Measurements from ENCODE around the gene ACD. TPM values are rescaled to one million over a fixed set of nuclear protein-coding genes. Genes with fewer than 3 reads are reported as not detected.

Gene ACD
- total RNA-seq, 1 donor from 2014 or later: 27.1 TPM

GRCh38 chr16:67662653-67663010, 2.6 kb upstream of the ACD start:
- DNase-seq (ENCODE audit: low spot score): no peak
- H3K4me3 Mint-ChIP-seq (ENCODE audit: unreplicated experiment): no peak overlapping the region
- no peak overlapping the region for H3K27ac Mint-ChIP-seq (ENCODE audit: unreplicated experiment)
- peaks cover 21% of the 10 kb centered on the region for H3K27me3 Mint-ChIP-seq (ENCODE audit: unreplicated experiment)
- H3K36me3 Mint-ChIP-seq (ENCODE audit: low read depth, unreplicated experiment): peaks cover 7% of the 10 kb centered on the region
- no peak for TF ChIP-seq CTCF (IDR thresholded peaks at IDR 0.05; ENCODE audit: unreplicated experiment)
- no peaks in the 10 kb centered on the region for H3K9me3 Mint-ChIP-seq (ENCODE audit: unreplicated experiment)
- peaks cover 8% of the 10 kb centered on the region for H3K4me1 Mint-ChIP-seq (ENCODE audit: unreplicated experiment)

- H3K4me3 Mint-ChIP-seq (ENCODE audit: unreplicated experiment): no peak overlapping the region
- H3K27ac Mint-ChIP-seq (ENCODE audit: unreplicated experiment): peak overlapping the region; percentile 52
- peaks cover 20% of the 10 kb centered on the region for H3K27me3 Mint-ChIP-seq (ENCODE audit: unreplicated experiment)
- no peak for DNase-seq (ENCODE audit: low spot score)
- H3K36me3 Mint-ChIP-seq (ENCODE audit: low read depth, unreplicated experiment): peaks cover 7% of the 10 kb centered on the region
- no peak for TF ChIP-seq CTCF (IDR thresholded peaks at IDR 0.05; ENCODE audit: unreplicated experiment)
- no peaks in the 10 kb centered on the region for H3K9me3 Mint-ChIP-seq (ENCODE audit: unreplicated experiment)
- peaks cover 8% of the 10 kb centered on the region for H3K4me1 Mint-ChIP-seq (ENCODE audit: unreplicated experiment)
These were observed 2.0 kb upstream of the ACD start for GRCh38 chr16:67661886-67662652.

- Mint-ChIP-seq H3K36me3 (ENCODE audit: low read depth, unreplicated experiment) (peaks cover 7% of the 10 kb centered on the region), H3K4me1 (ENCODE audit: unreplicated experiment) (peaks cover 8% of the 10 kb centered on the region), H3K27ac (ENCODE audit: unreplicated experiment) (peak overlapping the region; percentile 67), H3K27me3 (ENCODE audit: unreplicated experiment) (peaks cover 19% of the 10 kb centered on the region), H3K9me3 (ENCODE audit: unreplicated experiment) (no peaks in the 10 kb centered on the region), H3K4me3 (ENCODE audit: unreplicated experiment) (peak overlapping the region; percentile 91)
- DNase-seq (ENCODE audit: low spot score): peak; percentile 48
- no peak for TF ChIP-seq CTCF (IDR thresholded peaks at IDR 0.05; ENCODE audit: unreplicated experiment)
These were observed 1.2 kb upstream of the ACD start for GRCh38 chr16:67661101-67661761.

- H3K36me3 Mint-ChIP-seq (ENCODE audit: low read depth, unreplicated experiment): peaks cover 10% of the 10 kb centered on the region
These were observed 536 bp upstream of the ACD start, which contains the start of gene PARD6A for GRCh38 chr16:67660564-67661028. PARD6A (plus strand) TSS chr16:67660960; CDS start chr16:67661039, 79 bp downstream.

More at GRCh38 chr16:67660564-67661028, 536 bp upstream of the ACD start, which contains the start of gene PARD6A:
- no peaks in the 10 kb centered on the region for H3K9me3 Mint-ChIP-seq (ENCODE audit: unreplicated experiment)
- peak within 1 kb of the TSS; percentile 75 for H3K27ac Mint-ChIP-seq (ENCODE audit: unreplicated experiment)
- DNase-seq (ENCODE audit: low spot score): peak; percentile 84
- H3K4me1 Mint-ChIP-seq (ENCODE audit: unreplicated experiment): peaks cover 8% of the 10 kb centered on the region
- H3K27me3 Mint-ChIP-seq (ENCODE audit: unreplicated experiment): peaks cover 22% of the 10 kb centered on the region
- TF ChIP-seq CTCF (IDR thresholded peaks at IDR 0.05; ENCODE audit: unreplicated experiment): no peak
- H3K4me3 Mint-ChIP-seq (ENCODE audit: unreplicated experiment): peak within 1 kb of the TSS; percentile 92

All from endothelial cell (in vitro differentiated cells).